ENCODE measurements around the gene EP400.
"Not testable (repeated sequence)": the region's sequence is repeated elsewhere in the genome, so short reads cannot be mapped to it uniquely, and the experiment has no call there.

EP400 gene

DNA sequence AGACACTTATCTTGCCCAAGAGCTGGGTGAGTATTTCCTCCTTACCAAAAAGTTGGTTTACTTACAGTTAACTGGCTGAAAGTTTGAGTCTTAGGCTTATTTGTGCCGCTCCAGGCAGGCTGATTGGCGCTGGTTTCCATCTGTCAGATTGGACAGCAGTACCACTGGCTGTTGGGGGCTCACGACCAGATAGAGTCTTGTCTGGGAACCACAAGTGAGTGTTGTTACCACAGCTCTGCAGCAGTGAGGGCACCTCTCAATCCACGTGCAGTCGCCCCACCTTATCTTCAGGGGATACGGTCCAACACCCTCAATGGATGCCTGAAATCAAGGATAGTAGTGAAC is 135.5 kb downstream of the EP400 start:
- no peak for DNase-seq (ENCODE audit: low read depth in 2 of 2)

DNA sequence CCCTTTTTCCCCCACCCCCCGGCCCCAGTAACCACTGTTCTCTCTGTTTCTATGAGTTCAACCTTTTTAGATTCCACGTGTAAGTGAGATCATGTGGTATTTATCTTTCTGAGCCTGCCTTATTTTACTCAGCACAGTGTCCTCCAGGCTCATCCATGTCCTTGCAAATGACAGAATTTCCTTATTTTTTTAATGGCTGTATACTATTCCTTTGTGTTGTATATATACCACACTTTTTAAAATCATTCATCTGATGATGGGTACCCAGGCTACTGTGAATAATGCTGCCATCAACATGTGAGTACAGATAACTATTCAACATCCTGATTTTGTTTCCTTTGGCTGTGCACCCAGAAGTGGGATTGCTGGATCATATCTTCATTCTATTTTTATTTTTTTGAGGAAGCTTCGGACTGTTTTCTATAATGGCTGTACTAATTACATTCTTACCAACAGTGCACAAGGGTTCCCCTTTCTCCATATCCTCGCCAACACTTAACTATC is 139.7 kb downstream of the EP400 start:
- DNase-seq (ENCODE audit: low read depth in 2 of 2): no peak

DNA sequence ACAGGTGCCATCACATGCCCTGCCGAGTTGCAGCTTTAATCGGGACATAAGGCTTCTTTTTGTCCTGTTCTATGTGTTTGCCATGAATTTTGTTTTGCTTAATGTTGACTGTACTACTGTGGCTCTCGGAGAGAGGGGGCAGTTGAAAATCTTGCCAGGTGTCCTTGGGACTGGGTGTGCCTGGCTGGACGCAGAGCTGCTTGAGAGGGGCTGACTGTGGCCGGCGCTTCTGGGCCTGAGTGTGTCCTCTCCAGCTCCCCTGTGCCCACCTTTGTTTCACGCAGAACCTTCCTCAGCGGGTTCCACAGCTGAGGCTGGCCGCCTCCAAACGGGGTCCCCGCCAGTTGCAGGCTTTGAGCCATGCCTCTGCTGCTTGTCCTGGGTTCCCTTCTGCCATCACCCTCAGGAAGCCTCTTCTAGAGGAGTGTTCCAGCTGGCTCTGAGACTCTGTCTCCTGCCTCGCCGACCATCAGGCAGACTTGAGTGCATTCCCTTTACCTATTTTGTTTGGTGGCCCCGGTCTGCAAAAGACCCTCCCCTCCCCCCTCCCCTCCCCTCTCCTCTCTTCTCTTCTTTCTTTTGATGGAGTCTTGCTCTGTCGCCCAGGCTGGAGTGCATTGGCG is 144.6 kb downstream of the EP400 start:
- no peak for DNase-seq (ENCODE audit: low read depth in 2 of 2)

DNA sequence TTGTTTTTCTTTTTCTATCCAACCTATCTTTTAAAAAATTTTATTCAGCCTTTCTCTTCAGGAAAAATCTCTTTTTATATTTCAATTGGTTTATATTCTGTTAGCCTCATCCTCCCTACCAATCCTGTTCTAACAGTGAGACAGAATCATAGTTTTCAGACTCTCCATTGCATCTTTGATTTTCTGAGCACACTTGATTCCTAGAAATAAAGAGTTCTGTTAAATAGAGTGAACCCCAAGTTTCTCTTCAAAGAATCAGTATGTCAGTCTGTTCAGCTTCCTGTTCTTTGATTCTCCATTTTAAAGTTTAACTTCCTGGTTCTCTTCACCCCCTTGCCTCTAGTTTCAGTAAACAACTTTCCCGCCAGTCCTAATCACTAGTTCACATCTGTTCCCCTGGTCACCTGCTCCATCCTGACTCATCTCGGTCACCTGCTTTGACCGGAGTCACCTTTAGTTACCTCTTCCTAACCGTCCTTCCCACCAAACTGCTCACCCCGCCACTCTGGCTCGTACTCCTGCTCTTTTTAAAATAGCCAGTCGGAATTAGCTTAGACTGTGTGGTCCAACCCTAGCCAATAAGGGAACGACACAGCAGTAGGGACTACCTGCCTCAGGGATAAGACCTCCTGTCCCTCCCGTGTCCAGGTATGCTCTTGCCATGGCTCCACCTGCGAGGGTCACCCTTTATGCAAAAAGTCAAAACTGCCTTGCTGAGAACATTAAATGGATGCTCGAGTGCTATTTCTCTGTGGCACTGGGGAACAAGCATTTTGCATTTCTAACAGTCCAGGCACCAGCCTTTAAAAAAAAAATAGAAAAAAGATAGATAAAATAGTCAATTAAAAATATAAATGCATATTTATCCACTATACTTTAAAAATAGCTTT is 146.0 kb downstream of the EP400 start:
- DNase-seq (ENCODE audit: low read depth in 2 of 2): no peak

DNA sequence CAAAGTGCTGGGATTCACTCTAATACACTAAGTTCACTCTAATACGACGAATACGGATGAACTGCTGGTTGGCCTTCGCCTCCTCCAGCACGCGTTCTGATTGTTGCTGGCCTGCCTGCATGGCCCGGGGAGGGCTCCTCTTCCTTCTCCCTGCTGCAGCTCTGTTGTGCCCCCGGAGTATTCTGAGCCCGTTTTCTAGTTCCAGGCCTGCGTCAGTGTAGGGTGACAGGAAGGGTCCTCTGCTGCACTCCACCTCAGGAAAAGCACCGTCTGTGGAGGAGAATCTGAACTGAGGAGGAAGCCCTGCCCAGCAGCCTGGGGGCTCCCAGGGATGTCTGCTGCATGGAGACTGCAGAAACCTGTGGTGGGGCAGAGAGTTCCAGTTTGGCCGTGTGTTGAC is 150.0 kb downstream of the EP400 start:
- no peak for DNase-seq (ENCODE audit: low read depth in 2 of 2)

DNA sequence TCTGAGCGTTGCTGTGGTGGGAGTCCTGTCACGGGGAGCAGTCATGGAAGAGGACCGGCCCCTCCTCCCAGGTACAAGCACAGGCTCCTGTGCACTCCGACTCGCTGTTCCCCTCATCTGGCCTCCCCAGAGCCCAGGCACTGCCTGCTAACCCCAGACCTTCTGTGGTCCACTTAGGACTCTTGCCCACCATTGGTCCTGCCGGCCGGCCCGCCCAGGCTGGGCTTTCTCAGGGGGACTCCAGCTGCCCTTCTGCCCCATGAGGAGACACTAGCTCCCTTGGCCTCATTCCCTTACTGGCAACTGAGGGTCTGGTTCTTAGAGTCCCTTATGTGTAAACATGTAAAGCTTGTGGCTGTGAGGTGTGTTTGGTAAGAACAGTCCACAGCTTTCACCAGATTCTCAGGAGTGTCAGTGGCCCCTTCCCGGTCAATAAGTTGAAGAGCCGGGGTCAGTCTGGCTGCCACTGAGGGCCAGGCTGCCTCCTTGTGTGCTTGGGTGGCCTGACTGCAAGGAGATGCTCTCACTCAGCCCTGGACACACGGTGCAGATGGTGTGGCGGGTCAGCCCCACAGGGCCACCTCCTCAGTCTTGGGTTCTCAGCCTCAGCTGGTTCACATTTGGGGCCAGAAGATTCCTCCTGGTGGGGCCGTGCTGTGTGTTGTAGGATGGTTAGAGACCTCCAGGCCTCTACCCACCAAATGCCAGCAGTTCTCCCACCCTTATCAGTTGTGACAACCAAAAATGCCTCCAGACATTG is 150.7 kb downstream of the EP400 start:
- DNase-seq (ENCODE audit: low read depth in 2 of 2): no peak

DNA sequence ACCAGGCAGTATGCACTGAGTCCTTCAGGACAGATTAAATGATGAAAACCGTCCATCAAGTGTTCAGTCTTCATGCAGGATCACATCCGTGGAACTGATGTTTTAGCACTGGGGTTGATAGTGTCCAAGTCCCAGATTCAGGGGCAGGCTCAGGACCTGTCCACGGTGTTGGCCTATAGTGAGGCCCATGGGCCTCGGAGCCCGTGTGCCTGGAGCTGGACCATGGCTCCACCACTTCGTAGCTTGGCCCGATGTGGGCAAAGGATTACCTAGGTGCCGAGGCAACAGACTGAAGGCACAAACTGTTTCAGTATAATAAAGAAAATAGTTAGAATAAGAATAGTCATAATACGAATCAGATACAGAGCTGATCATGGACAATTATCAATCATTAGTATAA is 152.6 kb downstream of the EP400 start:
- no peak for DNase-seq (ENCODE audit: low read depth in 2 of 2)

DNA sequence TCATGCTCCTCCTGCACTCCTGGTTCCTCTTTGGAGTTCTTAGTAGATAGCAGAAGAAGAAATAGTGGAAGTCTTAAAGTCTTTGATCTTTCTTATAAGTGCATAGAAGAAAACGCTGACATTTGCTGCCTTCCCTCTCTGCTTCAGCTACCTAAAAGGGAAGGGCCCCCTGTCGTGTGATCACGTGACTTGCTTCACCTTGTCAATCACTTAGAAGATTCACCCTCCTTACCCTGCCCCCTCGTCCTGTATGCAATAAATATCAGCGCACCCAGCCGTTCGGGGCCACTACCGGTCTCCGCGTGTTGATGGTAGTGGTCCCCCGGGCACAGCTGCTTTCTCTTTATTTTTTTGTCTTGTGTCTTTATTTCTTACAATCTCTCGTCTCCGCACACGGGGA is 153.3 kb downstream of the EP400 start:
- DNase-seq (ENCODE audit: low read depth in 2 of 2): not testable (repeated sequence)

DNA sequence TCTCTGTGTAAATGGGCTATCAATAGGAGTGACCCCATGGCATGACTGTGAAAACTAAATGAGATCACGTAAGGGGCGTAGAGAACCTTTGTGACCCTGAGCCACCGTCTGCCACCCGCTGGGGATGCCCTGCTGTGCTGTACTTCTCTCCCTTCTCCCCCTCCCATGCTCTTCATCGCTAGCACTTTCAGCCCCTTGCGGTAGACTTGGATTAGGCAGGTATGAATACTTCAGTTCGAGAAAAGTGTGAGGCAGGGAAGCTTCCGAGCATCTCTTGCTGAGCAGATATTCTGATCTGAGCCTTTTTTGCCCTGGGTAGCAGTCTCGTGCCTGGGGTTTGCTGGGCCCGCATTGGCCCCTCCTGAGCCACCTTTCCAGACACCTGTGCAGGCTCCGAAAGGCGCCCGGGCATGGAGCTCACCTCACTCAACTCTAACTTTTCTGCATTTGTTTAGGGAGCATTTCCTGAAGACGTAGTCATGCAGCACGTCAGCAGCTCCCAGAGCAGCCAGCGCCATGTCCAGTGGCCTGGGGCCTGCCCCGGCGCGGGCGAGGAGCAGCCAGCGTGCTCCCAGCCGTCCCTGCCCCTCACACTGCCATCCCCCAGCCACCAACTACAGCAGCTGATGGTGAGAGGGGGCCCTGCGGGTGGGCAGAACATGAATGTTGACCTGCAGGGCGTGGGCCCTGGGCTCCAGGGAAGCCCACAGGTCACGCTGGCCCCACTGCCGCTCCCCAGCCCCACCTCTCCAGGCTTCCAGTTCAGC is 154.0 kb downstream of the EP400 start:
- DNase-seq (ENCODE audit: low read depth in 2 of 2): no peak

DNA sequence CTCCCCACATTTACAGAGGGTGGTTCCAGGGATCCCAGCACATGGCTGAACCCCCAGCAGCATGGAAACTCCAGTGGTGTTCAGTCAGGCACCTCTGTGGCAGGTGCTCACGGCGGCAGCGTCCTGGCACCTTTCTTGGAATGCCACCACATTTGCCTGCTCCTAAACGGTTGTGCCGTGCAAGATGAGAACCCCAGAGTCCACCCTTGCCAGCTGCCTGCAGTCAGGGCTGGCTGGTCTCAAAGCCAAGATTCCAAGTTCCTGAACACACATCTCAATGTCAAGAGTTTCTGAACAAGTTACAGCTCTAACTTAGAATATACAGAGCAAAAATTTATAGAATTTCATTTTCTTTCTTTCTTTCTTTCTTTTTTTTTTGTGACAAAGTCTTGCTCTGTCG is 155.7 kb downstream of the EP400 start:
- no peak for DNase-seq (ENCODE audit: low read depth in 2 of 2)

DNA sequence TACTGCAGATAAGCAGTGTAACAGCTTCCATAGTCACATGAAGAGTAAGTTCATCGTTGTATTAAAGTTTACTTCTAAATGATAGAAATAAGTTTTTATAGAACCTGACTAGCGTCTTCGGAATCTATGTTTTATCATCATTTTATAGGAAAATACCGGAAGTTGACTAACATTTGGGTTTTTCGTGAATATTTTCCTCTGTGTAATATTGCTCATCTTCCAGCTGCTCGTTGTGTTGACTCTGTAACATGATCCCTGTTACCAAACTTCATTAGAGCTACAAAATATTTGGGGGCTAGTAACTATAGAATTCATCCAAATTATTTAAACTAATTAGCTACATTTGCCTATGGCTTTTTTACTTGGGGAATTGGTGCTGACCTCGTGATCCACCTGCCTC is 157.2 kb downstream of the EP400 start:
- no peak for DNase-seq (ENCODE audit: low read depth in 2 of 2)

DNA sequence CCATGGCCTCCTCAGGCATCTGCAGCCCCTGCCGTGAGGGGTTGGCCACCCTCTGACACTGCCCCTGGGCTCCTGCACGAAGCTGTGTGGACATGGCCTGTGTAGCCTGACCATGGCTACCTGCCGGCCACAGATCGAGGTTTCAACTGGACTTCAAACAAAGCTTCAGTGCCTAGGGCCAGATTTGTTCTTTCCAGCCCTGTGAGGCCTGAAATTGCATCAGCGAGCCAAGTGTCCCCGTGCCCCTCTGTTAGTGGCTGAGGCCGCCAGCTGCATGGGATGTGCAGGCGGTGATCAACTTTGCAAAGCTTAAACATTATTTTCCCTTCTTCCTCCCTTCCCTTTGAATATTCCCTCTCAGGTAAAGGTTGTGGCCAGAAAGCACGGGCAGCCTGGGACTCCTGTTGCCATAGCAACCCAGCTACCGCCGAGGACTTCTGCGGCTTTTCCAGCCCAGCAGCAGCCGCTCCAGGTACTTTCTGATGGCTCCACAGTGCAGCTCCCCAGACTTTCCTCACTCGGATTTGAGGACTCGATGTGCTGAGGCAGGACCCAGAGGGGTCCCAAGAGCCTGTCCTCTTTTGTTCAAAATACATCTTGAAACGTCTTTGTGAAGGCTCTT is 158.6 kb downstream of the EP400 start:
- no peak for DNase-seq (ENCODE audit: low read depth in 2 of 2)

DNA sequence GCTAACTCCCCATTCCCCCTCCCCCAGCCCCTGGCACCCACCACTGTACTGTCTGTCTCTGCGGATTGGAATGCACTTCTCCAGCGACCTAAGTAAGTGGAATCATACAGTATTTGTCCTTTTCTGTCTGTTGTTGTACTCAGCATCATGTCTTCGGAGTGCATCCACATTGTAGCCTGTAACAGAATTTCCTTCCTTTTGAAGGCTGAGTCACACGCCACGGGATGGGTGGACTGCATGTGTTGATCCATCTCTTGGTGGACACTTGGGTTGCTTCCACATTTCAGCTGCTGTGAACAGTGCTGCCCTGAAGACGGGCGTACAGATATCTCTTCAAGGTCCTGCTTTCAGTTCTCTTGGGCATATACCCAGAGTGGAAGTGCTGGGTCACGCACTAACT is 160.0 kb downstream of the EP400 start:
- no peak for DNase-seq (ENCODE audit: low read depth in 2 of 2)

DNA sequence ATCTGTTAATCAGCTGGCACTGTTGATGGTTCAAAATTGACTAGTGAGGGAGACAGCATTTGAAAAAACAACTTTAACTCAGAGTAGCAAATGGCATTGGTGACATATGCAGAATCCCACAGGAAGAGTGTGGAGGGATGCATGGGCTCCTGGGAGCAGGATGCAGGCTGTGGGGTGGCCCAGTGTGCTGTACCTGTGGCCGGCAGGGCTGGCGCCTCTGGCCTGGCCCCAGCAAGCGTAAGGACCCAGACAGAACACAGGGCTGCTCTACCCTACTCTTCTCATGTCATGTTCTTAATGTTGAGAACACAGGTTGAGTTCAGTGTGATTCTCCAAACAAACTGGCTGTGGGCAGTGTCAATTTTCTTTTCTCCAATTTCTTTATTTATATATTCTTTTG is 160.9 kb downstream of the EP400 start:
- no peak for DNase-seq (ENCODE audit: low read depth in 2 of 2)

DNA sequence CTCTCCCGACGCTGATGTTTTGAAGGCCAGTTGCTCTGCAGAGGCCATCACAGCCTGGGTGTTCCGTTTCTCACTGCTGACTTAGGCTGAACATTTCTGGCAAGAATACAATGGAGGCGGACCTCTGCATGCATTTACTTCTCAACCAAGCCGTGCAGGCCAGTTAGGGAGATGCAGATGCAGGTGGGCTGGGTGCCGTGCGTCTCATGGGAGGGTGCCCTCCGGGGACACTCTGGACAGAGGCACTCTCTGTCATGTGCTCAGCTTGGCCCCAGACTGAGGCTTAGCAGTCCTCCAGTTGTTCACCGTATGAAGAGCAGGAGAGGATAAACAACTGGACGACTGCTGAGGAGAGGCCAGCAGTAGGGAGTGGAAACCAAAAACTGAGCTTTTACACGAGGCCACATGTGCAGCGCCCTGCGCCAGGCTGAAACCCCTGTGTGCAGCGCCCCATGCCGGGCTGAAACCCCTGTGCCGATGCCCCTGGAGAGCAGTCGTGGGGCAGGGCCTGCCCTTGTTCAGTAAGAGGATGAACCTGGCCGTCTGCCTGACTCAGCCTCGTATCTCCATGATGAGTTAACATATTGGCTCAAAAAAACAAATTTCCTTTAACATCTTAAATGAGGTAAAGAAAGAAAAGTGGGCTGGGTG is 162.0 kb downstream of the EP400 start:
- no peak for DNase-seq (ENCODE audit: low read depth in 2 of 2)

DNA sequence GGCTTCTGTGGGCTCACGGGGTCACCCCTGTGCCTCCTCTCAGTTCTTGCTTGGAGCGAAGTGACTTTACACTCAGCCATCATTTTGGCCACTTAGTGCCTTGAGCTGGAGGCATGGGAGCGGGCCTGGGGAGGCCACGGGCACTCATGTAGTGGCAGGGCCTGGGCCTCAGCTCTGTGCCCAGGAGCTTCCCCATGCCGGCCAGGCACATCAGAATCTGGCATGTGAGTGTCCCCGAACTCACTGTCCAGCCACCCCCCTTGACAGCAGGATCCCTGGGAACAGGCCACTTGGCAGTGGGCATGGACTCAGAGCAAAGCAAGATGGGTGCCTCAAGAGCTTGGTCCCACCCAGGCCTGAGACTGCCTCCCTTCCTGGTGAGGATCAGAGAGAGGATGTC is 164.9 kb downstream of the EP400 start:
- no peak for DNase-seq (ENCODE audit: low read depth in 2 of 2)

DNA sequence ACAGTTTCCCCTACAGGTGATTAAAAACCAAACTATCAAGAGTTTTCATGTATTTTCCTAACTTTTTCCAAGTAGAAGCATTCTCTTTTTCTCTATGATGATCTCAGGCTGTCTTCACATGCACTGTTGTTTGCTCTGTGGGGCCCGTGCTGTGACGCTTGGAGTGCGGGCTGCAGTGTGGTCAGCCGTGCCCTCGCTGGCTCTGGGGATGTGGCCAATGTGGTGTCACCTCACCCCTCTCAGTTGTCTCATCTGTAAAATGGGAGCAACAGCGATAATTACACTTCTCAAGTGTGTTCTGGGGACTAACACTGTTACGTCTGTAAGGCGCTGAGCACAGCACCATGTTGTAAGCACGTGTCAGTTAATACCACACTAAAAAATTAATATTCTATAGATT is 165.8 kb downstream of the EP400 start:
- DNase-seq (ENCODE audit: low read depth in 2 of 2): no peak

DNA sequence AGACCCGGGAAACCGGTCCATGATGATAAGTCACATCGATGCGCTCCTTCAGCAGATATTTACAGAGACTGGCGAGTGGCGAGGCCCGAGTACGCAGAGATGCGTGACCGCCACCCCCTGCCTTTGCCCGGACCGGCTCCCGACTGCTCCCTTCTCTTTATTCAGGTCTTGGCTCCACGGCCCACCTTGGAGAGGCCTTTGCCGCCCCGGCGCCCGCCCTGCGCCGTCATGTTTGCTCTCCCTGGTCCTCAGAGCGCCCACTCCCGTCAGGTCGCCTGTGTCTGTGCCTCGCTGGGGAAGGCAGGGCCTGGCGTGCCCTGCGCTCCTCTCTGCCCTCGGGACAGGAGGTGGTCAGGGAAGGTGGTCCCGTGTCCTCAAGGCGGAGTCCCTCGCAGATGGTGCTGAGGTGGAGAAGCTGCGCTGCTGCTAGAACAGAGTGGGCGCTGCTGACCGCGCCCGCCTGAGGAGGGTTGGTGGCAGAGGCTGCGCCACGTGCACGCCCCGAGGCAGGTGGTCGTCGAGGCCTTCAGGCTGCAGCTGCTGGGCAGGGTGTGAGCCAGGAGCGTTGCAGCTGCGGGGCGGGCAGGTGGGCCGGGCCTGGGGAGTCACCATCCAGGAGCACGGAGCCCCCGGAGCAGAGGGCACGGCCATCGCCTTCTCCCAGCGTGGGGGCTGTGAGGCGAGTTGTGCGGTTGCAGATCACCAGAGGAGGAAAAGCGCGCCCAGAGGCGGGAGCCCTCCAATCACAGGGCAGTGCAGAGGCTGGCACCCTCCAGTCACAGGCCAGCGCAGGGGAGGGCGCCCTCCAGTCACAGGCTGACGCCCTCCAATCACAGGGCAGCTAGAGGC is 167.2 kb downstream of the EP400 start:
- DNase-seq (ENCODE audit: low read depth in 2 of 2): no peak

DNA sequence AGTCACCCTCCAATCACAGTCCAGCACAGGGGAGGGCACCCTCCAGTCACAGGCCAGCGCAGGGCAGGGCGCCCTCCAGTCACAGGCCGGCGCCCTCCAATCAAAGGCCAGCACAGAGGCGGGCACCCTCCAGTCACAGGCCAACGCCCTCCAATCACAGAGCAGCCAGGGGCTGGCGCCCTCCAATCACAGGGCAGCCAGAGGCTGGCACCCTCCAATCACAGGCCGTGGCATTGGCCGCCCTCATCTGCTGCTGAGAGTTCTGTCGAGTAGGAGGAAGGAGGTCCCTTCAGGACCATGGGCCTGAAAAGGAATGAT is 167.8 kb downstream of the EP400 start:
- no peak for DNase-seq (ENCODE audit: low read depth in 2 of 2)

DNA sequence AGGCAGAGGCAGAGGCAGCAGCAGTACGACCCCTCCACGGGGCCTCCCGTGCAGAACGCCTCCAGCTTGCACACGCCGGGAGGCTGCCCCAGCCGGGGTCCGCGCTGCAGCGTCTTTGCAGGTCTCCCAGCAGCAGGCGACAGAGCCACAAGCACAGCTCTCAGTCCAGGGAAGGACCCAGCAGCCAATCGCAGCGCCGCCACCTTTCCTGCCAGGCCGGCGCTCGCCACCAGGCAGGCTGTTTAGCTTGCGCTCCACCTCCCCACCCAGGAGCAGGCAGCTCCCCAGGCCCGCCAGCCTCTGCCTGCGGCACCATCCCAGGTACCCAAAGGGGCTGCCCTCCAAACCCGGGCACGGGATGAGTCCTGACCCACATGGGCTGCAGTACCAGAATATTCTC is 169.1 kb downstream of the EP400 start:
- no peak for DNase-seq (ENCODE audit: low read depth in 2 of 2)

All from stimulated activated CD8-positive, alpha-beta memory T cell treated with anti-CD3 and anti-CD28 coated beads, Interleukin-2, amount 100 ng/mL, for 1 hour (primary cell).